HUES6 (cell line): ENCODE measurements around the gene EDAR.

ENCODE experiments used
- H3K27ac ChIP-seq: 2 replicates; pipeline ENCODE4 v1.7.0; 2013; ENCODE audit warnings: low read depth, mild to moderate bottlenecking, low read length, inconsistent platforms
- H3K27me3 ChIP-seq: 2 replicates; pipeline ENCODE4 v1.6.1; 2013; ENCODE audit warnings: low read length; ENCODE audit not compliant: control insufficient read depth, insufficient read depth
- H3K36me3 ChIP-seq: 2 replicates; pipeline ENCODE4 v1.6.1; 2013; ENCODE audit warnings: low read length; ENCODE audit not compliant: control insufficient read depth, insufficient read depth
- H3K4me1 ChIP-seq: 2 replicates; pipeline ENCODE4 v1.6.1; 2013; ENCODE audit warnings: low read length; ENCODE audit not compliant: control insufficient read depth, insufficient read depth
- H3K4me3 ChIP-seq: 2 replicates; pipeline ENCODE4 v1.5.1; 2013; ENCODE audit warnings: low read depth, low read length
- H3K9ac ChIP-seq: one replicate; pipeline ENCODE4 v1.6.1; 2013; ENCODE audit warnings: mild to moderate bottlenecking, low read length
- H3K9me3 ChIP-seq: 2 replicates; pipeline ENCODE4 v1.6.1; 2013; ENCODE audit warnings: low read depth, low read length; ENCODE audit not compliant: control insufficient read depth, insufficient read depth

The EDAR gene

GRCh38 chr2:108845923-108846322 is 143.1 kb downstream of the EDAR start:
- Histone ChIP-seq H3K4me1 (no peaks in the 10 kb centered on the region), H3K9ac (no peak overlapping the region), H3K9me3 (peaks cover 2% of the 10 kb centered on the region), H3K36me3 (peaks cover 28% of the 10 kb centered on the region), H3K27me3 (no peaks in the 10 kb centered on the region), H3K27ac (no peak overlapping the region), H3K4me3 (no peak overlapping the region)
